Upper lobe of left lung (tissue), 4 donors: ENCODE results near the gene CABLES2.

ENCODE experiments used
- POLR2A ChIP-seq, 4 donors: fragments of 450-650 bp; IDR thresholded peaks; one replicate each; pipeline ENCODE4 v1.5.1; 2016 to 2017; ENCODE audit warnings: antibody characterized with exemption in 4 of 4, mild to moderate bottlenecking in 2 of 4
- TF ChIP-seq, protein P1 (sequence below), 6 experiments: fragments of 450-650 bp in 4 of 6; fragments of 200-600 bp in 2 of 6; sonication (generic) in 2 of 6; IDR thresholded peaks; one replicate each; pipeline ENCODE4 v1.5.1; 2016 to 2019; ENCODE audit warnings: antibody characterized with exemption in 6 of 6

DNA sequence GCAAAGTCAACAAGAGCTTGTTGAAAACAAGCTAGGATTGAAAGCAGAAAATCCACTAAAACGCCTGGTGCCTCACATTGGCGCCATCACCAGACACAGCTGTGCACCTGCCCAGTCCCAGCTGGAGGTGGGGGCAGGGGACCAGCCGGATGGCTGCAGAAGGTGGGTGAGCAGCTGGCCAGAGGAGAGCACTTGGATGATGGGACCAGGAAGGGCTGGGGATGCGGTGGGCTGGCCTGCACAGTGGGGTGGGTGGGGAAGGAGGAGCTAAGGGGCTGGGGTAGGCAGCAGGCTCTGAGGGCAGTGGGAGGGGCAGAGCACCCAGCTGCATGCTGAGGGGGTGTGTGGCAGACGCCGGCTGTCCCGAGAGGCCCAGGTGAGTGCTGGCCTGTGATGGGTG lies 7.1 kb downstream of the CABLES2 start:
- TF ChIP-seq, protein P1, sequence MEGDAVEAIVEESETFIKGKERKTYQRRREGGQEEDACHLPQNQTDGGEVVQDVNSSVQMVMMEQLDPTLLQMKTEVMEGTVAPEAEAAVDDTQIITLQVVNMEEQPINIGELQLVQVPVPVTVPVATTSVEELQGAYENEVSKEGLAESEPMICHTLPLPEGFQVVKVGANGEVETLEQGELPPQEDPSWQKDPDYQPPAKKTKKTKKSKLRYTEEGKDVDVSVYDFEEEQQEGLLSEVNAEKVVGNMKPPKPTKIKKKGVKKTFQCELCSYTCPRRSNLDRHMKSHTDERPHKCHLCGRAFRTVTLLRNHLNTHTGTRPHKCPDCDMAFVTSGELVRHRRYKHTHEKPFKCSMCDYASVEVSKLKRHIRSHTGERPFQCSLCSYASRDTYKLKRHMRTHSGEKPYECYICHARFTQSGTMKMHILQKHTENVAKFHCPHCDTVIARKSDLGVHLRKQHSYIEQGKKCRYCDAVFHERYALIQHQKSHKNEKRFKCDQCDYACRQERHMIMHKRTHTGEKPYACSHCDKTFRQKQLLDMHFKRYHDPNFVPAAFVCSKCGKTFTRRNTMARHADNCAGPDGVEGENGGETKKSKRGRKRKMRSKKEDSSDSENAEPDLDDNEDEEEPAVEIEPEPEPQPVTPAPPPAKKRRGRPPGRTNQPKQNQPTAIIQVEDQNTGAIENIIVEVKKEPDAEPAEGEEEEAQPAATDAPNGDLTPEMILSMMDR (IDR thresholded peaks at IDR 0.05) = no peak
- TF ChIP-seq POLR2A (IDR thresholded peaks at IDR 0.05) = no peak
